B cell (primary cell): Measurements from ENCODE around the gene NCLN.

Experiments
- CTCF ChIP-seq: fragments of 200-600 bp; IDR thresholded peaks from one replicate; pipeline ENCODE4 v1.8.0; 2022; ENCODE audit warnings: antibody characterized with exemption, mild to moderate bottlenecking
- EZH2 ChIP-seq: IDR thresholded peaks from 2 replicates; pipeline ENCODE4 v1.6.1; 2012; ENCODE audit warnings: borderline replicate concordance, low read depth, mild to moderate bottlenecking, moderate library complexity, low read length; ENCODE audit not compliant: insufficient read depth, poor library complexity, severe bottlenecking

GRCh38 chr19:3211191-3211590 lies 25.5 kb downstream of the NCLN start:
- TF ChIP-seq EZH2 (no peak), CTCF (no peak)
